K562 (cell line): Measurements from ENCODE around the gene VWA2. TPM values are rescaled to one million over a fixed set of nuclear protein-coding genes. Genes with fewer than 3 reads are reported as not detected.
A peak's percentile ranks its signal among the peaks of the same experiment; 100 is the strongest.

Source experiments
- ATAC-seq: fragments of 200-7000 bp; cut with Tn5 transposase; 3 replicates; pipeline ENCODE4 v1.9.1; 2020; ENCODE audit warnings: moderate library complexity
- BruUV-seq: library from RNA; stranded (reverse); fragments of 400-500 nt; replicated peaks from 2 replicates; lab custom pipeline; 2021; lab: Mats Ljungman, UMichigan
- CTCF ChIA-PET: fragments of 300-600 bp; formaldehyde crosslinking; extraction: SDS; loops from one replicate; lab custom pipeline; 2021; ENCODE audit warnings: low intra/inter-chr PET ratio; lab: Yijun Ruan, JAX
- POLR2A ChIA-PET: fragments of 300-600, 350-650 bp; sonication (Branson Sonifier 250); formaldehyde crosslinking; extraction: SDS; loops from one replicate; lab custom pipeline; 2021; ENCODE audit warnings: antibody characterized with exemption, inconsistent platforms; lab: Yijun Ruan, JAX
- DNase-seq, 4 experiments: peaks; one replicate each; pipeline versions ENCODE4 v3.0.0 to v3.0.0-alpha.2; 2011 to 2018; ENCODE audit warnings: low spot score in 3 of 4, mixed read lengths in 3 of 4; ENCODE audit errors: extremely low read depth in 1 of 4
- FAIRE-seq: peaks from 2 replicates; lab custom pipeline; 2011; peaks lifted over from hg19 to GRCh38; lab: Jason Lieb, UNC
- H2AFZ ChIP-seq: 2 replicates; pipeline ENCODE4 v1.6.0; 2011; ENCODE audit warnings: low read depth, low read length, control low read depth, inconsistent platforms
- H3K27ac ChIP-seq: fragments of 200-600 bp; 3 replicates; pipeline ENCODE4 v1.8.0; 2011; ENCODE audit warnings: low read depth, mild to moderate bottlenecking, control low read depth, inconsistent platforms, low read length, moderate library complexity, mixed read lengths; ENCODE audit errors: extremely low read depth
- H3K27me3 ChIP-seq, 2 experiments: fragments of 300-600 bp in 1 of 2; 2 replicates in 1 of 2; 3 replicates in 1 of 2; pipeline versions ENCODE4 v1.6.0 to v1.8.0; 2011; ENCODE audit warnings: inconsistent platforms in 2 of 2, low read length in 2 of 2, mild to moderate bottlenecking in 1 of 2, mixed read lengths in 1 of 2, moderate library complexity in 1 of 2; ENCODE audit not compliant: control insufficient read depth in 2 of 2, insufficient read depth in 2 of 2
- H3K36me3 ChIP-seq: fragments of 300-600 bp; 3 replicates; pipeline ENCODE4 v1.8.0; 2011; ENCODE audit warnings: mild to moderate bottlenecking, low read length, inconsistent platforms; ENCODE audit not compliant: control insufficient read depth, insufficient read depth
- H3K4me1 ChIP-seq, 2 experiments: fragments of 200-600 bp in 1 of 2; replicated peaks in 1 of 2; 2 replicates in 1 of 2; 3 replicates in 1 of 2; pipeline versions ENCODE4 v1.5.1 to v1.8.0; 2011; ENCODE audit warnings: inconsistent platforms in 2 of 2, low read length in 2 of 2, mild to moderate bottlenecking in 1 of 2, mixed read lengths in 1 of 2, moderate library complexity in 1 of 2; ENCODE audit not compliant: control insufficient read depth in 2 of 2, insufficient read depth in 2 of 2
- H3K4me2 ChIP-seq: 2 replicates; pipeline ENCODE4 v1.6.1; 2011; ENCODE audit warnings: low read length, control low read depth, inconsistent platforms, mixed read lengths; ENCODE audit not compliant: insufficient read depth
- H3K4me3 ChIP-seq: fragments of 200-600 bp; sonication (generic), shearing (Covaris generic); 2 replicates; pipeline ENCODE4 v1.5.1; 2016; ENCODE audit warnings: control low read depth, inconsistent platforms
- H3K79me2 ChIP-seq: fragments of 200-600 bp; 3 replicates; pipeline ENCODE4 v1.8.0; 2011; ENCODE audit warnings: low read length, inconsistent platforms; ENCODE audit not compliant: control insufficient read depth, insufficient read depth
- H3K9ac ChIP-seq, 2 experiments: 2 replicates each; pipeline versions ENCODE4 v1.6.0 to v1.6.1; 2011; ENCODE audit warnings: low read depth in 2 of 2, low read length in 2 of 2, control low read depth in 1 of 2, inconsistent platforms in 1 of 2, mild to moderate bottlenecking in 1 of 2, mixed read lengths in 1 of 2; ENCODE audit not compliant: insufficient read depth in 1 of 2
- H3K9me1 ChIP-seq: one replicate; pipeline ENCODE4 v1.6.0; 2011; ENCODE audit warnings: inconsistent platforms, mild to moderate bottlenecking, low read length, moderate library complexity; ENCODE audit not compliant: control insufficient read depth, insufficient read depth
- H3K9me3 ChIP-seq: replicated peaks from 2 replicates; pipeline ENCODE4 v1.5.1; 2011; ENCODE audit warnings: low read depth, low read length, inconsistent platforms; ENCODE audit not compliant: control insufficient read depth, insufficient read depth
- H4K20me1 ChIP-seq: replicated peaks from 2 replicates; pipeline ENCODE4 v1.6.1; 2011; ENCODE audit warnings: low read length, inconsistent platforms, mixed read lengths; ENCODE audit not compliant: control insufficient read depth, insufficient read depth
- CBX5 ChIP-seq: IDR thresholded peaks from 2 replicates; pipeline ENCODE4 v1.6.1; 2014; ENCODE audit warnings: low read depth, borderline replicate concordance
- COPS2 ChIP-seq: fragments of 450-650 bp; conservative IDR thresholded peaks from 2 replicates; pipeline ENCODE4 v1.6.1; 2016; ENCODE audit warnings: mild to moderate bottlenecking, moderate library complexity
- DPF2 ChIP-seq: fragments of 450-650 bp; IDR thresholded peaks from 2 replicates; pipeline ENCODE4 v1.6.1; 2016
- FOXA1 ChIP-seq: fragments of 450-650 bp; IDR thresholded peaks from 2 replicates; pipeline ENCODE4 v1.6.1; 2016; ENCODE audit warnings: mild to moderate bottlenecking, borderline replicate concordance
- FOXM1 ChIP-seq, 2 experiments: fragments of 450-650 bp in 1 of 2; sonication (generic) in 1 of 2; formaldehyde crosslinking in 1 of 2; IDR thresholded peaks; 2 replicates each; pipeline versions ENCODE4 v1.6.1 to v1.9.0; 2017 to 2022; ENCODE audit warnings: low read depth in 2 of 2, mild to moderate bottlenecking in 2 of 2, missing genetic modification reagents in 1 of 2, moderate library complexity in 1 of 2
- FOXP1 ChIP-seq: sonication (generic); formaldehyde crosslinking; IDR thresholded peaks from 2 replicates; pipeline ENCODE4 v1.8.0; 2022; ENCODE audit warnings: mild to moderate bottlenecking, missing genetic modification reagents
- HIVEP1 ChIP-seq: fragments of 250-450 bp; sonication (Bioruptor Pico); IDR thresholded peaks from 2 replicates; pipeline ENCODE4 v1.4.0; 2020; ENCODE audit warnings: mild to moderate bottlenecking
- HMG20A ChIP-seq: fragments of 450-650 bp; formaldehyde crosslinking; conservative IDR thresholded peaks from 2 replicates; pipeline ENCODE4 v1.4.0; 2020; ENCODE audit warnings: mild to moderate bottlenecking, mixed read lengths
- MCM3 ChIP-seq: fragments of 450-650 bp; IDR thresholded peaks from 2 replicates; pipeline ENCODE4 v1.6.1; 2016
- NELFE ChIP-seq: IDR thresholded peaks from 2 replicates; pipeline ENCODE4 v1.6.1; 2011; ENCODE audit warnings: mild to moderate bottlenecking; ENCODE audit not compliant: insufficient read depth, insufficient read length
- NFE2L1 ChIP-seq: fragments of 450-650 bp; IDR thresholded peaks from 2 replicates; pipeline ENCODE4 v1.6.1; 2016; ENCODE audit warnings: missing genetic modification characterization, low read depth, mild to moderate bottlenecking, missing compliant biosample characterization, moderate library complexity, borderline replicate concordance
- RUNX1 ChIP-seq: sonication (generic); IDR thresholded peaks from 2 replicates; pipeline ENCODE4 v1.6.1; 2016; ENCODE audit warnings: antibody characterized with exemption, low read depth
- SAFB2 ChIP-seq: fragments of 200-400 bp; formaldehyde crosslinking; IDR thresholded peaks from 2 replicates; pipeline ENCODE4 v1.6.1; 2018; ENCODE audit warnings: borderline replicate concordance, low read length, low read depth, moderate library complexity; ENCODE audit not compliant: severe bottlenecking
- ZNF311 ChIP-seq: fragments of 250-450 bp; sonication (Bioruptor Pico); IDR thresholded peaks from 2 replicates; pipeline ENCODE4 v1.4.0; 2020; ENCODE audit warnings: mild to moderate bottlenecking, moderate library complexity
- ZNF507 ChIP-seq: conservative IDR thresholded peaks from 2 replicates; pipeline ENCODE4 v1.6.1; 2017; ENCODE audit warnings: missing genetic modification characterization, missing compliant biosample characterization
- WGBS: fragments of 100-300 bp; shearing (Covaris generic); methylation state at CpG from one replicate; pipeline ENCODE4 v1.1.6; 2016; ENCODE audit warnings: low coverage, mixed read lengths; ENCODE audit not compliant: insufficient coverage; ENCODE audit errors: missing lambda C conversion rate; 5-methylcytosine and 5-hydroxymethylcytosine counted together
- in situ Hi-C: fragments of 300-500 bp; cut with MboI; formaldehyde crosslinking; loops from 4 replicates; pipeline ENCODE4 v1.15.0; 2018; ENCODE audit warnings: inconsistent platforms, mixed read lengths
- intact Hi-C: fragments of 100-400 bp; cut with micrococcal nuclease; formaldehyde crosslinking; loops from 2 replicates; pipeline ENCODE4 v1.14.2; 2022
- polyA plus RNA-seq, 8 experiments: library from polyadenylated mRNA; depleted of rRNA in 4 of 8; stranded (reverse) in 5 of 8; unstranded in 3 of 8; fragments of >200 nt; fragmentation: Nextera tagmentation in 2 of 8; fragmentation: Illumina TruSeq in 1 of 8; extraction: Ambion mirVana in 2 of 8; extraction: Trizol in 1 of 8; gene quantifications; 2 replicates each; pipeline versions ENCODE4 v1.2.1 to v1.2.3, GENCODE V29; 2011 to 2014; ENCODE audit warnings: inconsistent platforms in 1 of 8, missing spikeins in 1 of 8
- total RNA-seq, 7 experiments: library from RNA; depleted of rRNA in 6 of 7; stranded (reverse); fragments of >200 nt in 6 of 7; fragmentation: Illumina TruSeq in 2 of 7; extraction: Trizol in 2 of 7; gene quantifications; 2 replicates each; pipeline versions ENCODE4 v1.2.1 to v1.2.3, GENCODE V29; 2011 to 2021; ENCODE audit warnings: low replicate concordance in 1 of 7
- TF ChIP-seq, protein P1 (sequence below): sonication (generic); formaldehyde crosslinking; IDR thresholded peaks from 2 replicates; pipeline ENCODE4 v1.8.0; 2022; ENCODE audit warnings: mild to moderate bottlenecking, missing genetic modification reagents
- TF ChIP-seq, protein P2 (sequence below): conservative IDR thresholded peaks from 2 replicates; pipeline ENCODE4 v1.6.1; 2011; ENCODE audit warnings: low read depth, mild to moderate bottlenecking, low read length; ENCODE audit not compliant: control insufficient read depth
- TF ChIP-seq, protein P3 (sequence below): fragments of 250-450 bp; sonication (Bioruptor Pico); IDR thresholded peaks from 2 replicates; pipeline ENCODE4 v1.5.0; 2021

VWA2 gene
- total and polyA plus RNA-seq, 9 of the 15 experiments (the other 6 are each of a cell fraction or from before 2014, with no cell fraction given) = not detected

DNA sequence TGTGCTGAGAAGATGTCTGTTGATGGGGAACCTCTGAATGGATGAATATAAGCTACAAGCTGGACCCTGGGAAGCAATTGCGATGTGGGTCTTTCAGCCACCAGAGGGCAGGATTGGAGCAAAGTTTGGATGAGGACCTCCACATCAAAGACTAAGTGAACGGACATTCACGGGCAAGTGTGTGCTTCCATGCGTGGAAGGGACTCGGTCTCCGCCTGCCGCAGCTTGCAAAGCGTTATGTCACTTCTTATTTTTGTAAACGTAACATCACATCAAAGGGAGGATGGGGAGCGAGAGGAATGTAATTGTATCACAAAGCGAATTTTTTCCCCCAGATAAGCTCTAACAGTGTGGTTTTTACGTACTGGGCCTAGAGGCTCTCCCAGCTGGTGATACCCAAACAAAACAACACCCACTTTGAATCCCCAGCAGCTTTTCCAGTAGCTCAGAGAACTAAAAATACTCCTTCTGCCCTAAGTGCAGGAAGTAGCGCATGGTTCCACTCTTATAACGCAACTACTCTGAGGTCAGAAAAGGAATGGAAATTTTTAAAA, 65.0 kb downstream of the VWA2 start (continued):
- TF ChIP-seq FOXM1 (IDR thresholded peaks at IDR 0.05; ENCODE audit: low read depth) = no peak
- no peak for TF ChIP-seq FOXM1 (CRISPR knock-in tag; IDR thresholded peaks at IDR 0.05; ENCODE audit: low read depth)

DNA sequence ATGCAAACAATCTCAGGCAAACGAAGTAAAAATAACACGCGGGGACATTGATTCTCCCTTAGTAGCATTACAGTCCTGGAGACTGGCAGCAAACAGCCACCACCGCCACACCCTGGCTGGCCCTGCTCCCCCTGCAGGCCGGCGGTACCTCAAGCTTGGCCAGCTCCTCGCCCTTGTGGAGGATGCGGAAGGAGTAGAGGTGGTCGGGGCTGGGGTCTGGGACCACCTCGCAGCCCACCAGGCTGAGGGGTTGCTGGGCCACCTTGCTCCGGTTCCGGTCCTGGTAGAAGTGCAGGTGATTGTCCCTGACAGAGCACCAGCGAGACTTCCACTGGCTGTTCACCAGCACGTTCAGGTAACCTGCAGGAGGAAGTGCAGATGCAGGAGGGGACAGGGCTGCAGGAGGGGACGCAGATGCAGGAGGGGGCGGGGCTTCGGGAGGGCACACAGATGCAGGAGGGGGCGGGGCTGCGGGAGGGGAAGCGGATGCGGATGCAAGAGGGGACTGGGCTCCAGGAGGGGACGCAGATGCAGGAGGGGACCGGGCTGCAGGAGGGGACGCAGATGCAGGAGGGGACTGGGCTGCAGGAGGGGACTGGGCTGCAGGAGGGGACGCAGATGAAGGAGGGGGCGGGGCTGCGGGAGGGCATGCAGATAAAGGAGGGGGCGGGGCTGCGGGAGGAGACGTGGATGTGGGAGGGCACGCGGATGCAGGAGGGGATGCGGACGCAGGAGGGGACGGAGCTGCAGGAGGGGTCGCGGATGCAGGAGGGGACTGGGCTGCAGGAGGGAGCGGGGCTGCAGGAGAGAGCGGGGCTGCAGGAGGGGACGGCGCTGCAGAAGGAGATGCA, 65.7 kb downstream of the VWA2 start:
- H3K79me2 ChIP-seq = no peaks in the 10 kb centered on the region
- no peak for ATAC-seq
- H3K9ac ChIP-seq = no peak overlapping the region
- no peaks in the 10 kb centered on the region for H3K9me3 ChIP-seq
- DNase-seq = peak in 1 of 4 experiments; percentile 11
- CTCF ChIA-PET = no interaction called here
- 8% methylated on average over 11 of the region's 41 CpGs for WGBS
- no peak overlapping the region for H3K4me2 ChIP-seq
- in situ Hi-C loops = no loop called here
- no peaks in the 10 kb centered on the region for H3K9me1 ChIP-seq
- H3K27ac ChIP-seq = no peak overlapping the region
- POLR2A ChIA-PET = interaction anchor here (0.7 kb wide), 1 partner anchor 101 kb away, joined by 3 read pairs; no protein-coding TSS in a partner anchor
- peaks cover 0 to 16% of the 10 kb centered on the region in 2 experiments; a peak in 3 of 5 replicates for H3K27me3 ChIP-seq
- H2AFZ ChIP-seq = no peak overlapping the region
- no peak for FAIRE-seq
- H4K20me1 ChIP-seq = no peaks in the 10 kb centered on the region
- H3K4me3 ChIP-seq = no peak overlapping the region
- H3K36me3 ChIP-seq = no peaks in the 10 kb centered on the region
- H3K4me1 ChIP-seq = no peaks in the 10 kb centered on the region
- intact Hi-C loops = loop anchor here (1.0 to 10.0 kb wide), 5 partner anchors 132 to 600 kb away; no protein-coding TSS in a partner anchor
- no TSS peak for BruUV-seq
- TF ChIP-seq NFE2L1 (tag) (no peak), HIVEP1 (CRISPR knock-in tag) (no peak), HMG20A (no peak), SAFB2 (no peak), MCM3 (no peak), ZNF507 (tag) (no peak), COPS2 (no peak), DPF2 (no peak), NELFE (no peak), RUNX1 (no peak), ZNF311 (CRISPR knock-in tag) (no peak), CBX5 (no peak), FOXP1 (no peak), FOXA1 (no peak)
- TF ChIP-seq, protein P1, sequence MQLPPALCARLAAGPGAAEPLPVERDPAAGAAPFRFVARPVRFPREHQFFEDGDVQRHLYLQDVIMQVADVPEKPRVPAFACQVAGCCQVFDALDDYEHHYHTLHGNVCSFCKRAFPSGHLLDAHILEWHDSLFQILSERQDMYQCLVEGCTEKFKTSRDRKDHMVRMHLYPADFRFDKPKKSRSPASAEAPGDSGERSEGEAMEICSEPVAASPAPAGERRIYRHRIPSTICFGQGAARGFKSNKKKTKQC (CRISPR knock-in tag) = no peak
- TF ChIP-seq, protein P2, sequence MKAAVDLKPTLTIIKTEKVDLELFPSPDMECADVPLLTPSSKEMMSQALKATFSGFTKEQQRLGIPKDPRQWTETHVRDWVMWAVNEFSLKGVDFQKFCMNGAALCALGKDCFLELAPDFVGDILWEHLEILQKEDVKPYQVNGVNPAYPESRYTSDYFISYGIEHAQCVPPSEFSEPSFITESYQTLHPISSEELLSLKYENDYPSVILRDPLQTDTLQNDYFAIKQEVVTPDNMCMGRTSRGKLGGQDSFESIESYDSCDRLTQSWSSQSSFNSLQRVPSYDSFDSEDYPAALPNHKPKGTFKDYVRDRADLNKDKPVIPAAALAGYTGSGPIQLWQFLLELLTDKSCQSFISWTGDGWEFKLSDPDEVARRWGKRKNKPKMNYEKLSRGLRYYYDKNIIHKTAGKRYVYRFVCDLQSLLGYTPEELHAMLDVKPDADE = no peak
- TF ChIP-seq, protein P3, sequence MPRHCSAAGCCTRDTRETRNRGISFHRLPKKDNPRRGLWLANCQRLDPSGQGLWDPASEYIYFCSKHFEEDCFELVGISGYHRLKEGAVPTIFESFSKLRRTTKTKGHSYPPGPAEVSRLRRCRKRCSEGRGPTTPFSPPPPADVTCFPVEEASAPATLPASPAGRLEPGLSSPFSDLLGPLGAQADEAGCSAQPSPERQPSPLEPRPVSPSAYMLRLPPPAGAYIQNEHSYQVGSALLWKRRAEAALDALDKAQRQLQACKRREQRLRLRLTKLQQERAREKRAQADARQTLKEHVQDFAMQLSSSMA (CRISPR knock-in tag) = no peak
